ENCODE measurements around the gene EXD3.

DNA sequence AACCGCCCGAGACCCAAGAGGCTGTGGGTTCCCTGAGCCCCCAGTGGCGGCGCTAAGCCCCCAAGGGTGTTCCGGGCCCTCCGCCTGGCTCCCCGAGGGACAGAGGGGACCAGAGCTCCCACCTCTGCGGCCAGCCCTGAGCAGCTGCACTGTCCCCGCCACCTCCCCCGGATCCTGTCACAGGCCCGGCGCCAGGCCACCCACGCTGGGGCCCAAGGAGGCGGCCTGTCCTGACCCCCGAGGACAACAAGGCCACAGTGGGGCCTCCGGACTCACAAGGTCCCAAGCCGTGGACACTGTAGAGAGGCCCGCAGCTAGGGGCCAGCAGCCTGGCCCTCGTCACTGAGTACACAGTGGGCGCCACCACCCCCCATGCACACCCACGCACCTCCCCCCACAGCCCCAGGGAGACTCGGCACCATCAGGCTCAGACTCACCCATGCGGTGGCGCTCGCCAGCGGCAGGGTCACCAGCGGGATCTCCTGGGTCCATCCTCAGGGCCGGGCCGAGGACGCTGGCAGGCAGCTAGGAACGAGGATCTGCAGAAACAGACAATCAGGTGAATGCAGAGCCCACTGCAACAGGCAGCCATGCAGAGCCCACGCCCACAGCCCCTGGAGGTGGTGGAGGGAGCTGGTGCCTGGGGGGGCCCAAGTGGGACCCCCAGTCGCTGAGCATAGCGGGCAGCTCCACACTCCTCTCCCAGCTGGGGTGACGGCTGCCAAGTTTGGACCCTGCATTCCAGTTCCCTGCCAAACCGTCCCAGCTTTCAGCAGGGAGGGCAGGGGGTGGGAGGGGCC lies 27.9 kb downstream of the EXD3 start:
- TF ChIP-seq CTCF (IDR thresholded peaks at IDR 0.05; ENCODE audit: insufficient read depth, low read length) (no peak), GABPA (IDR thresholded peaks at IDR 0.05; ENCODE audit: low read depth) (no peak), POLR2AphosphoS5 (IDR thresholded peaks at IDR 0.05; ENCODE audit: low read depth) (no peak), SPI1 (IDR thresholded peaks at IDR 0.05; ENCODE audit: borderline replicate concordance, low read depth) (no peak)

Measured in HL-60 (cell line).